Tibial artery (tissue), 4 donors: ENCODE measurements around the gene APPL1.

Experiments used
- DNase-seq, 2 donors: peaks; one replicate each; pipeline ENCODE4 v3.0.0-alpha.2; 2019
- H3K27ac ChIP-seq, 2 donors: fragments of 200-600 bp; sonication (generic) in 1 of 2; 1 replicate in 1 of 2; 2 replicates in 1 of 2; pipeline ENCODE4 v1.5.1; 2018 to 2019; ENCODE audit warnings: mild to moderate bottlenecking in 1 of 2
- H3K27me3 ChIP-seq, 2 donors: fragments of 200-600 bp; sonication (generic) in 1 of 2; one replicate each; pipeline versions ENCODE4 v1.5.1 to v1.6.0; 2016 to 2019
- H3K36me3 ChIP-seq, 3 donors: fragments of 200-600 bp; sonication (generic) in 2 of 3; one replicate each; pipeline ENCODE4 v1.5.1; 2016 to 2019; ENCODE audit warnings: mild to moderate bottlenecking in 2 of 3
- H3K4me1 ChIP-seq, 4 donors: fragments of 200-600 bp; sonication (generic) in 2 of 4; 1 replicate in 3 of 4; 2 replicates in 1 of 4; pipeline ENCODE4 v1.5.1; 2016 to 2019
- H3K4me3 ChIP-seq, 2 donors: fragments of 200-600 bp; sonication (generic) in 1 of 2; 1 replicate in 1 of 2; 2 replicates in 1 of 2; pipeline ENCODE4 v1.5.1; 2018 to 2019; ENCODE audit warnings: mild to moderate bottlenecking in 2 of 2
- H3K9me3 ChIP-seq, 3 donors: fragments of 200-600 bp; sonication (generic) in 1 of 3; one replicate each; pipeline ENCODE4 v1.5.1; 2016 to 2019
- intact Hi-C: fragments of 100-400 bp; cut with DNase I; formaldehyde crosslinking; loops from one replicate; pipeline ENCODE4 v1.15.0; 2023; ENCODE audit warnings: low total_unique reads
- TF ChIP-seq, protein P1 (sequence below), 2 experiments: fragments of 200-600 bp in 1 of 2; fragments of 450-650 bp in 1 of 2; IDR thresholded peaks; one replicate each; pipeline ENCODE4 v1.5.1; 2017 to 2019; ENCODE audit warnings: antibody characterized with exemption in 2 of 2, mild to moderate bottlenecking in 1 of 2, moderate library complexity in 1 of 2

APPL1 gene

DNA sequence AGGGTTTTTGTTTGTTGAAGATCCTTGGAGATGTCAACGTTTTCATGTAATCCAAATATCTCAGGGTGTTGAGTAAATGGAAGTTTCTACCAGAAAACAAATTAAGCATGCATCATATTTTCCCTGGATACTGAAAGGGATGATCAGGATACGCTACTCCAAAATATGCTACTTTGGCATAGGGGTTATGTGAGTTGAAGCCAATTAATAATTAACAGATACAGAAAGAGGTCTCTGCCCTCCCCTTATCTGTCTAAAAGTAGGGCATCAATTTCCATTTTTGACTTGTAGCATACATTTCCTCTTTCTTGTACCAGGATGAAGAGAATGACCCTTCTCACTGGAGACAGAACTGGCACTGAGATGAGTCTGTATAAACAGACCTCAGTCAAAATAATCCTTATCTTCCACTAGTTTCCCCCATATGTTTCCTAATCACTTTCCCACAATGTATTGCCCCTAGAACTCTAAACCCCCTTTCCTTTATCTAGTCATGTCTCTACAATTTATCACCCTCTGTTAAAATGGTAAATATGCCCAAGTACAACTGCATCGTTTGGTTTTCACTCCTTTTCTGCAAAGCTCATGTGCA, 82.3 kb downstream of the APPL1 start:
- Histone ChIP-seq H3K27me3 (peaks cover 0 to 3% of the 10 kb centered on the region in 2 donors), H3K27ac (no peak overlapping the region), H3K36me3 (no peaks in the 10 kb centered on the region), H3K4me3 (no peak overlapping the region), H3K9me3 (no peaks in the 10 kb centered on the region), H3K4me1 (no peaks in the 10 kb centered on the region)
- DNase-seq = no peak
- TF ChIP-seq, protein P1, sequence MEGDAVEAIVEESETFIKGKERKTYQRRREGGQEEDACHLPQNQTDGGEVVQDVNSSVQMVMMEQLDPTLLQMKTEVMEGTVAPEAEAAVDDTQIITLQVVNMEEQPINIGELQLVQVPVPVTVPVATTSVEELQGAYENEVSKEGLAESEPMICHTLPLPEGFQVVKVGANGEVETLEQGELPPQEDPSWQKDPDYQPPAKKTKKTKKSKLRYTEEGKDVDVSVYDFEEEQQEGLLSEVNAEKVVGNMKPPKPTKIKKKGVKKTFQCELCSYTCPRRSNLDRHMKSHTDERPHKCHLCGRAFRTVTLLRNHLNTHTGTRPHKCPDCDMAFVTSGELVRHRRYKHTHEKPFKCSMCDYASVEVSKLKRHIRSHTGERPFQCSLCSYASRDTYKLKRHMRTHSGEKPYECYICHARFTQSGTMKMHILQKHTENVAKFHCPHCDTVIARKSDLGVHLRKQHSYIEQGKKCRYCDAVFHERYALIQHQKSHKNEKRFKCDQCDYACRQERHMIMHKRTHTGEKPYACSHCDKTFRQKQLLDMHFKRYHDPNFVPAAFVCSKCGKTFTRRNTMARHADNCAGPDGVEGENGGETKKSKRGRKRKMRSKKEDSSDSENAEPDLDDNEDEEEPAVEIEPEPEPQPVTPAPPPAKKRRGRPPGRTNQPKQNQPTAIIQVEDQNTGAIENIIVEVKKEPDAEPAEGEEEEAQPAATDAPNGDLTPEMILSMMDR (IDR thresholded peaks at IDR 0.05) = no peak
- intact Hi-C loops = no loop called here

DNA sequence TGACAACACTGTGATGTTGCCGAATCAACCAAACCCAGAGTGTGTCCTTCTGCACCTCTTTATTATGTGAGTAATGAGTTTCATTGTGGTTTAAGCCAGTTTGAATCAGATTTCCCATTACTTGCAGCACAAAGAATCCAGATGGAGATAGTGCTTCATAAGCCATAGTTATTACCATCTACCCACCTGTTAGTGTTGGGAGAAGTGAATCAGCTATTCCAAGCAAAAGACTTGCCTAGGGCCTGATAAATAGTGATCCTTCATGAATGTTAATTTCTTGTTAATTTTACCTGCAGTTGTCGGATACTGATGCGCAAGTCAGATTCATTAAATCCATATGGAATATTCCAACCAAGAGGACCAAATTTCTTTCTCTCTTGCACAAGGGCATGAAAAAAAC, 86.7 kb downstream of the APPL1 start:
- H3K9me3 ChIP-seq = peaks cover 0 to 5% (median 0%) of the 10 kb centered on the region in 3 donors
- no peaks in the 10 kb centered on the region for H3K27me3 ChIP-seq
- no peaks in the 10 kb centered on the region for H3K36me3 ChIP-seq
- no peaks in the 10 kb centered on the region for H3K4me1 ChIP-seq
- DNase-seq = no peak
- TF ChIP-seq, protein P1 (IDR thresholded peaks at IDR 0.05) = no peak
- intact Hi-C loops = no loop called here
- H3K4me3 ChIP-seq = no peak overlapping the region
- no peak overlapping the region for H3K27ac ChIP-seq
